Activated T-cell treated with anti-CD3 and anti-CD28 coated beads, Interleukin-2, amount 50 U/mL, for 48 hours (primary cell): ENCODE results near the gene SYNGR2.

ENCODE experiments used
- DNase-seq, 2 experiments: peaks; one replicate each; pipeline ENCODE4 v3.0.0-alpha.2; 2020

Gene SYNGR2

DNA sequence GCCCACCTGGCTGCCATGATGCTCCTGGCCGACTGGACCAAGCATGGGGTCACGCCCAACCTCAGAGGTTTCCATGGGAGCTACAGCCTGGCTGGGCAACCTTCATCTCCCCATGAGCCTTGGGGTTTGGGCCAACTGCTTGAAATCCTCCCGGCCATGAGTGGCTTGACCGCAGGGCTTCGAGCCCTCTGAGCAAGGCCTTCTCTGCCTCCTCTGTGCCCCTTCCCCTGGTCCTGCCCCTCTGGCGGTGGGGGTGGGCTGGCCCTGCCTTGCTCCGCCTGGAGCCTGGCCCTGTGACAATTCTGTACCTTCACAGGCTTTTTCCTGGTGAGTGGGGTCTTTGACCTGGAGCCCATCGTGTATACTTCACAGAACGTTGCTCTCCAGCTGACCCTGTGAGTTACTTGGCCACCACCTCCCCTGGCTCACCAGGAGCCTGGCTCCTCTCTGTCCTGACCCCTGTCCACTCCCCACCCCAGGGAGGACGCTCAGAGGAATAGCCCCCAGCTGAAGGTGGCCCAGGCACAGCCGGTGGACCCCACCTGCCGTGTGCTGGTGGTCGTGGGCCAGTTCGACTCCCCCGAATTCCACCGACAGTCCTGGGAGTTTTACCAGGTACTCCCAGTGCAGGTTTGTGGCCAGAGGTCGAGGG, 36.9 kb downstream of the SYNGR2 start:
- no peak for DNase-seq

DNA sequence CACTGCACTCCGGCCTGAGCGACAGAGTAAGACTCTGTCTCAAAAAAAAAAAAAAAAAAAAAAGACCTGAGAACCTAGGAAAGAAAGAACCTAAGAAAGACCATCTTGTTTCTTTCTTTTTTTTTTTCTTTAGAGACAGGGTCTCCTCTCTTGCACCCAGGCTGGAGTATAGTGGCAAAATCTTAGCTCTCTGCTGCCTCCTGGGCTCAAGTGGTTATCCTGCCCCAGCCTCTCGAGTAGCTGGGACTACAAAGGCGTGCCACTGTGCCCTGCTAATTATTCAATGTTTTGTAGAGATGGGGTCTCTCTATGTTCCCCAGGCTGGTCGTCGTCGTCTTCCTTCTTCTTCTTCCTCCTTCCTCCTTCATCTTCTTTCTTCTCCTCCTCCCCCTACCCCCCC, 37.9 kb downstream of the SYNGR2 start:
- no peak for DNase-seq

DNA sequence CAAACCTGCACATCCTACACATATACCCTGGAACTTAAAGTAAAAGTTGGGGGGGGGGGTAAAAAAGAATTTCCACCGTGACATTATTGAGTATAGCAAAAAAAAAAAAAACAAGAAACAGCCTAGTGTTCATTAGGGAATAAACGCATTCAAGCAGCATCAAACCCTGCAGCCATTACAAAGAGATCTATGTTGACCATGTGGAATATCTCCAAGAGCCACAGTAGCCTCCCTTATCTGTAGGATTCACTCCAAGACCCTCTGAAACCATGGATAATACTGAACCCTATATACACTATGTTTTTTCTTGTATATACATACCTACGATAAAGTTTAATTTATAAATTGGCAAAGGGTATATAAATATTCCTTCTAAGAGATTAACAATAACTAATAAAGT, 40.1 kb downstream of the SYNGR2 start:
- DNase-seq = no peak

DNA sequence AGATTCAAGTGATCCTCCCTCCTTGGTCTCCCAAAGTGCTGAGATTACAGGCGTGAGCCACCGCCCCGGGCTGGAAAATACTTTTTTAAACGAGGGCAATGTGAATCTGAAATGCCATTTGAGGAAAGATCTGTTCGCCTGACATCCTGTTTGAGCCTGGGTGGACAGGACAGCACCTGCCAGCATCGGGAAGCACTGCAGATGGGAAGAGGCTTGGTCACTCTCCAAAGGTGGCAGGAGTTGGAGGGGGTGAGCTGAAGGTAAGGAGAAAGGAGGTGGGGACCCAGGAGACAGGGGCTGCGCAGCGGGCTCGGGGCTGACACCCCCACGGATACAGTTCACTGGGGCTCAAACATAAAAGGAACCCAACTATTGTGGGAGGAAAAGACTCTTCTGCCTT, 41.7 kb downstream of the SYNGR2 start:
- DNase-seq = no peak

DNA sequence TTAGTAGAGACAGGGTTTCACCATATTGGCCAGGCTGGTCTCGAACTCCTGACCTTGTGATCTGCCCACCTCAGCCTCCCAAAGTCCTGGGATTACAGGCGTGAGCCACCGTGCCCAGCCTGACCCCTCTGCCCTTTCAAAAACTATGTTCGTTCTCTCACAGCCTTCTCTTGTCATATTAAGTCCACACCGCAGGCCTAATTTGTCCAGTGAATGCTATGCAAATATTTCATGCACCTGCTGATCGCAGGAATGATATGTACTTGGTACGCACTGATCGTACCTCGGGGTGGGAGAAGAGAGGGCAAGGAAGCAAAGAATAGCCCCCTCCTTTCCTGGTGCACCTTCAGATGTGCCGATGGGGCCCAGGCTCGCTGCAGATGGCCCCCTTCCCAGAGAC, 42.7 kb downstream of the SYNGR2 start:
- DNase-seq = no peak

DNA sequence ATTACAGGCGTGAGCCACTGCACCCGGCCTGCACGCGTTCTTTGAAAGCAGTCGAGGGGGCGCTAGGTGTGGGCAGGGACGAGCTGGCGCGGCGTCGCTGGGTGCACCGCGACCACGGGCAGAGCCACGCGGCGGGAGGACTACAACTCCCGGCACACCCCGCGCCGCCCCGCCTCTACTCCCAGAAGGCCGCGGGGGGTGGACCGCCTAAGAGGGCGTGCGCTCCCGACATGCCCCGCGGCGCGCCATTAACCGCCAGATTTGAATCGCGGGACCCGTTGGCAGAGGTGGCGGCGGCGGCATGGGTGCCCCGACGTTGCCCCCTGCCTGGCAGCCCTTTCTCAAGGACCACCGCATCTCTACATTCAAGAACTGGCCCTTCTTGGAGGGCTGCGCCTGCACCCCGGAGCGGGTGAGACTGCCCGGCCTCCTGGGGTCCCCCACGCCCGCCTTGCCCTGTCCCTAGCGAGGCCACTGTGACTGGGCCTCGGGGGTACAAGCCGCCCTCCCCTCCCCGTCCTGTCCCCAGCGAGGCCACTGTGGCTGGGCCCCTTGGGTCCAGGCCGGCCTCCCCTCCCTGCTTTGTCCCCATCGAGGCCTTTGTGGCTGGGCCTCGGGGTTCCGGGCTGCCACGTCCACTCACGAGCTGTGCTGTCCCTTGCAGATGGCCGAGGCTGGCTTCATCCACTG, 45.8 kb downstream of the SYNGR2 start, which contains the start of gene BIRC5:
BIRC5 (plus strand) TSS at position 238 of the 690 bp plus-strand sequence; CDS start at position 302, 64 bp downstream.
- peak; percentile 94 to 95 for DNase-seq

DNA sequence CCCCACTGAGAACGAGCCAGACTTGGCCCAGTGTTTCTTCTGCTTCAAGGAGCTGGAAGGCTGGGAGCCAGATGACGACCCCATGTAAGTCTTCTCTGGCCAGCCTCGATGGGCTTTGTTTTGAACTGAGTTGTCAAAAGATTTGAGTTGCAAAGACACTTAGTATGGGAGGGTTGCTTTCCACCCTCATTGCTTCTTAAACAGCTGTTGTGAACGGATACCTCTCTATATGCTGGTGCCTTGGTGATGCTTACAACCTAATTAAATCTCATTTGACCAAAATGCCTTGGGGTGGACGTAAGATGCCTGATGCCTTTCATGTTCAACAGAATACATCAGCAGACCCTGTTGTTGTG, 46.3 kb downstream of the SYNGR2 start:
- no peak for DNase-seq

DNA sequence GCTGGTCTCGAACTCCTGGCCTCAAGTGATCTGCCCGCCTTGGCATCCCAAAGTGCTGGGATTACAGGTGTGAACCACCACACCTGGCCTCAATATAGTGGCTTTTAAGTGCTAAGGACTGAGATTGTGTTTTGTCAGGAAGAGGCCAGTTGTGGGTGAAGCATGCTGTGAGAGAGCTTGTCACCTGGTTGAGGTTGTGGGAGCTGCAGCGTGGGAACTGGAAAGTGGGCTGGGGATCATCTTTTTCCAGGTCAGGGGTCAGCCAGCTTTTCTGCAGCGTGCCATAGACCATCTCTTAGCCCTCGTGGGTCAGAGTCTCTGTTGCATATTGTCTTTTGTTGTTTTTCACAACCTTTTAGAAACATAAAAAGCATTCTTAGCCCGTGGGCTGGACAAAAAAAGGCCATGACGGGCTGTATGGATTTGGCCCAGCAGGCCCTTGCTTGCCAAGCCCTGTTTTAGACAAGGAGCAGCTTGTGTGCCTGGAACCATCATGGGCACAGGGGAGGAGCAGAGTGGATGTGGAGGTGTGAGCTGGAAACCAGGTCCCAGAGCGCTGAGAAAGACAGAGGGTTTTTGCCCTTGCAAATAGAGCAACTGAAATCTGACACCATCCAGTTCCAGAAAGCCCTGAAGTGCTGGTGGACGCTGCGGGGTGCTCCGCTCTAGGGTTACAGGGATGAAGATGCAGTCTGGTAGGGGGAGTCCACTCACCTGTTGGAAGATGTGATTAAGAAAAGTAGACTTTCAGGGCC, 51.2 kb downstream of the SYNGR2 start:
- DNase-seq = no peak
